Activated CD4-positive, alpha-beta T cell treated with anti-CD3 and anti-CD28 coated beads, Interleukin-2, amount 50 U/mL, for 16 hours (primary cell): ENCODE measurements around the gene FOXRED2.

Experiments
- DNase-seq: peaks from one replicate; pipeline ENCODE4 v3.0.0-alpha.2; 2020

The FOXRED2 gene

DNA sequence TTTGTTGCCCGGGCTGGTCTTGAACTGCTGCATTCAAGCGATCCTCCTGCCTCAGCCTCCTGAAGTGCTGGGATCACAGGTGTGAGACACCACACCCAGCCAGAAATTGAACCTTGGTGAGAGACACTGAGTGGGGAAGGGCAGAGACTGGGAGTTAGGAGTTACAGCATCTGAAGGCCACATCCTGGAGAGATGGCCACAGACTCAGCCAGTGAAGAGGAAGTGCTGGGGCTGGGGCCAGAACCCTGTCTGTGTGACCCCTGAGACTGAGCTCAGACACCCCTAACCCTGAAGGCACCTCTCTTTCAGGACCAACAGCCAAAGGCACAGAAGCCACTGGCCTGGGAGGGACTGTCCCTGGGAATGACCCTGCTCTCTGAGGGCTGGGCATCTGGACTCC lies 59.2 kb downstream of the FOXRED2 start:
- DNase-seq, result no peak

- no peak for DNase-seq
These were observed 61.6 kb downstream of the FOXRED2 start for GRCh38 chr22:36445158-36445668.

GRCh38 chr22:36443198-36443770 lies 63.6 kb downstream of the FOXRED2 start:
- DNase-seq, result no peak

DNA sequence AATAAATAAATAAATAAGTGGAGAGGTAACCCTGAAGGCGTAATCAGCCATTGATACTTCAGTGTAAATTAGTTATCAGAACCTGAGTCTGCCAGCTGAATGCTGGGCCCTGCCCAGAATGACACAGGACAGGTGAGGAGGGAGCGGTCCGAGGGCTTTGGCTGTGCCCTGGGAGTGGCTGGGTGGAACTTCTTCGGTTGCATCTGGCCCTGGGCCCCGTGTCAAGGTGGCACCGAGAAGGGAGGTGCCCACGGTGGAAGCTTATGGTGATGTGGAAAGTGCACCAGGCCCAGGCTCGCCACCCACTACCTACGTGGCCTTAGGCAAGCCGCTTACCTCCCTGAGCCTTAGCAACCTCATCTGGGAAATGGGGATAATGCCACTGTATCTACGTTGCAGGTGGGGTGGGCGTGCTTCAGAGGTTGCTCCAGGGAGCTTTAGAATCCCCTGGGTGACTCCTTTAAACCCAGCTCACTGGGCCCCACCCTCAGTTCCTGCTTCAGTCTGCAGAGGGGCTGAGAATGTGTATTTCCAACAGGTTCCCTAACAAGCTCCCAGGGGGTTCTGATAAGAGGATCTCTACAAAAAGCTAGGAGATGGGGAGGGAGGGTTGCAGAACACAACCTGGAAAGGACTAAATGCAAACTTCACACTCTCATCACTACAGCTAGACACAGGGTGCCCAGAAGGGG lies 64.2 kb downstream of the FOXRED2 start:
- no peak for DNase-seq

- DNase-seq, result no peak
These were observed 66.3 kb downstream of the FOXRED2 start for GRCh38 chr22:36440429-36441002.

- no peak for DNase-seq
These were observed 67.2 kb downstream of the FOXRED2 start for GRCh38 chr22:36439481-36440271.
